MM.1S (cell line): ENCODE data around the gene HSPA12B.

ENCODE experiments used
- DNase-seq: peaks from one replicate; pipeline ENCODE4 v3.0.0-alpha.2; 2015
- H2AFZ ChIP-seq: fragments of 300-600 bp; sonication (generic); 2 replicates; pipeline ENCODE4 v1.6.0; 2016; ENCODE audit warnings: antibody characterized with exemption, low read length
- H3F3A ChIP-seq: fragments of 300-600 bp; sonication (generic); 2 replicates; pipeline ENCODE4 v1.6.1; 2016; ENCODE audit warnings: mild to moderate bottlenecking, antibody characterized with exemption, low read length, moderate library complexity, mixed read lengths; ENCODE audit not compliant: insufficient read depth
- H3K27ac ChIP-seq: fragments of 300-600 bp; sonication (generic); 2 replicates; pipeline ENCODE4 v1.5.1; 2016; ENCODE audit warnings: mild to moderate bottlenecking, low read length
- H3K27me3 ChIP-seq: fragments of 300-600 bp; sonication (generic); replicated peaks from 2 replicates; pipeline ENCODE4 v1.6.0; 2016; ENCODE audit warnings: low read length; ENCODE audit not compliant: insufficient read depth
- H3K36me3 ChIP-seq: fragments of 300-600 bp; sonication (generic); replicated peaks from 2 replicates; pipeline ENCODE4 v1.6.1; 2016; ENCODE audit warnings: mild to moderate bottlenecking, low read length, mixed read lengths; ENCODE audit not compliant: insufficient read depth
- H3K4me1 ChIP-seq: fragments of 300-600 bp; sonication (generic); 2 replicates; pipeline ENCODE4 v1.6.1; 2016; ENCODE audit warnings: low read length, mixed read lengths
- H3K4me2 ChIP-seq: fragments of 300-600 bp; sonication (generic); 2 replicates; pipeline ENCODE4 v1.6.0; 2016; ENCODE audit warnings: low read depth, low read length
- H3K4me3 ChIP-seq: fragments of 300-600 bp; sonication (generic); 2 replicates; pipeline ENCODE4 v1.5.1; 2016; ENCODE audit warnings: low read length, mixed read lengths
- H3K79me2 ChIP-seq: fragments of 300-600 bp; sonication (generic); 2 replicates; pipeline ENCODE4 v1.6.1; 2016; ENCODE audit warnings: mixed run types, low read length, mixed read lengths
- H3K9ac ChIP-seq: fragments of 300-600 bp; sonication (generic); 2 replicates; pipeline ENCODE4 v1.6.1; 2016; ENCODE audit warnings: low read length, mixed read lengths
- H3K9me2 ChIP-seq: fragments of 300-600 bp; sonication (generic); replicated peaks from 2 replicates; pipeline ENCODE4 v1.6.1; 2016; ENCODE audit warnings: mild to moderate bottlenecking, low read length, mixed read lengths; ENCODE audit not compliant: insufficient read depth
- H3K9me3 ChIP-seq: fragments of 300-600 bp; sonication (generic); replicated peaks from 2 replicates; pipeline ENCODE4 v1.6.1; 2016; ENCODE audit warnings: mild to moderate bottlenecking, low read length, mixed read lengths; ENCODE audit not compliant: insufficient read depth
- H4K20me1 ChIP-seq: fragments of 300-600 bp; sonication (generic); 2 replicates; pipeline ENCODE4 v1.6.1; 2016; ENCODE audit warnings: mild to moderate bottlenecking, low read length, moderate library complexity, mixed read lengths; ENCODE audit not compliant: insufficient read depth
- CTCF ChIP-seq: fragments of 300-600 bp; sonication (generic); IDR thresholded peaks from 2 replicates; pipeline ENCODE4 v1.5.1; 2016; ENCODE audit warnings: antibody characterized with exemption, low read length, mixed read lengths
- EZH2 ChIP-seq: fragments of 300-600 bp; sonication (generic); optimal IDR thresholded peaks from 2 replicates; pipeline ENCODE3; 2017; ENCODE audit warnings: low read depth, mild to moderate bottlenecking, antibody characterized with exemption, low read length, mixed read lengths
- EZH2phosphoT487 ChIP-seq: fragments of 300-600 bp; sonication (generic); IDR thresholded peaks from 2 replicates; pipeline ENCODE4 v1.6.1; 2018; ENCODE audit warnings: antibody characterized with exemption, low read length

HSPA12B gene

GRCh38 chr20:3745686-3746173, 13.2 kb downstream of the HSPA12B start:
- Histone ChIP-seq H3K4me3 (no peak overlapping the region), H3K27ac (no peak overlapping the region), H4K20me1 (no peaks in the 10 kb centered on the region), H3K27me3 (peaks cover 14% of the 10 kb centered on the region), H3K9me2 (no peaks in the 10 kb centered on the region), H3K36me3 (no peaks in the 10 kb centered on the region), H3K4me1 (no peaks in the 10 kb centered on the region), H3K9me3 (no peaks in the 10 kb centered on the region), H3F3A (no peaks in the 10 kb centered on the region), H3K4me2 (no peak overlapping the region), H3K9ac (no peak overlapping the region), H2AFZ (no peak overlapping the region), H3K79me2 (no peaks in the 10 kb centered on the region)
- DNase-seq = no peak
- no peak for TF ChIP-seq CTCF
- TF ChIP-seq EZH2 = no peak
- TF ChIP-seq EZH2phosphoT487 = no peak

- Histone ChIP-seq H3K4me1 (no peaks in the 10 kb centered on the region), H4K20me1 (no peaks in the 10 kb centered on the region), H3K4me2 (no peak overlapping the region), H3K79me2 (no peaks in the 10 kb centered on the region), H2AFZ (no peak overlapping the region), H3F3A (no peaks in the 10 kb centered on the region), H3K4me3 (no peak overlapping the region), H3K9me2 (no peaks in the 10 kb centered on the region), H3K9me3 (no peaks in the 10 kb centered on the region), H3K27ac (no peak overlapping the region), H3K36me3 (no peaks in the 10 kb centered on the region), H3K9ac (no peak overlapping the region), H3K27me3 (peaks cover 14% of the 10 kb centered on the region)
- DNase-seq = no peak
- TF ChIP-seq CTCF (no peak), EZH2phosphoT487 (no peak), EZH2 (no peak)
These were observed 15.0 kb downstream of the HSPA12B start for GRCh38 chr20:3747471-3747870.

GRCh38 chr20:3748073-3748472, 15.6 kb downstream of the HSPA12B start:
- no peak for TF ChIP-seq EZH2phosphoT487
- no peak for TF ChIP-seq CTCF
- no peak for TF ChIP-seq EZH2
- no peak for DNase-seq
- Histone ChIP-seq H3K4me3 (no peak overlapping the region), H4K20me1 (no peaks in the 10 kb centered on the region), H3K27ac (no peak overlapping the region), H3K27me3 (peaks cover 14% of the 10 kb centered on the region), H2AFZ (no peak overlapping the region), H3K36me3 (no peaks in the 10 kb centered on the region), H3K79me2 (no peaks in the 10 kb centered on the region), H3K9me3 (no peaks in the 10 kb centered on the region), H3K9me2 (no peaks in the 10 kb centered on the region), H3K4me1 (no peaks in the 10 kb centered on the region), H3K4me2 (no peak overlapping the region), H3K9ac (no peak overlapping the region), H3F3A (no peaks in the 10 kb centered on the region)
